ENCODE data around the gene RILPL1.

DNA sequence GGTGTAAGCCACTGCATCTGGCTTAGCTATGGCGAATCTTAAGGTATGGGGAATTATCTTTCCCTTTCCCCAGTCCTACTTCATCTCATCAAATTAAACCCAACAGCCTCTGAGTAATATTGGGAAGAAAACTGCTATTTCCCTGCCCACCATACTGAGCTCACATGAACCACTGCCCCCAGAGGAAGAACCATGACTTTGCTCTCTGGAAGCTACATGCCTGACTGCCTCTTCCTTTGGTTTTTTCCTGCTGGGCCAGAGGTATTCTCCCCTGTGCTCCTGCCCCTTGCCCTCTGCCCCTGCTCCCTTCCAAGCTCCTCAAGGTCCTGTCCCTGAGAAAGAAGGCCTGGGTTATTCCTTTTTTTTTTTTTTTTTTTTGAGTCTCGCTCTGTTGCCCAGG lies 112.2 kb downstream of the RILPL1 start:
- TF ChIP-seq, protein P1, sequence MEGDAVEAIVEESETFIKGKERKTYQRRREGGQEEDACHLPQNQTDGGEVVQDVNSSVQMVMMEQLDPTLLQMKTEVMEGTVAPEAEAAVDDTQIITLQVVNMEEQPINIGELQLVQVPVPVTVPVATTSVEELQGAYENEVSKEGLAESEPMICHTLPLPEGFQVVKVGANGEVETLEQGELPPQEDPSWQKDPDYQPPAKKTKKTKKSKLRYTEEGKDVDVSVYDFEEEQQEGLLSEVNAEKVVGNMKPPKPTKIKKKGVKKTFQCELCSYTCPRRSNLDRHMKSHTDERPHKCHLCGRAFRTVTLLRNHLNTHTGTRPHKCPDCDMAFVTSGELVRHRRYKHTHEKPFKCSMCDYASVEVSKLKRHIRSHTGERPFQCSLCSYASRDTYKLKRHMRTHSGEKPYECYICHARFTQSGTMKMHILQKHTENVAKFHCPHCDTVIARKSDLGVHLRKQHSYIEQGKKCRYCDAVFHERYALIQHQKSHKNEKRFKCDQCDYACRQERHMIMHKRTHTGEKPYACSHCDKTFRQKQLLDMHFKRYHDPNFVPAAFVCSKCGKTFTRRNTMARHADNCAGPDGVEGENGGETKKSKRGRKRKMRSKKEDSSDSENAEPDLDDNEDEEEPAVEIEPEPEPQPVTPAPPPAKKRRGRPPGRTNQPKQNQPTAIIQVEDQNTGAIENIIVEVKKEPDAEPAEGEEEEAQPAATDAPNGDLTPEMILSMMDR (IDR thresholded peaks at IDR 0.05): no peak
- TF ChIP-seq POLR2A (IDR thresholded peaks at IDR 0.05): no peak
